Measurements from ENCODE around the gene S100A14.

DNA sequence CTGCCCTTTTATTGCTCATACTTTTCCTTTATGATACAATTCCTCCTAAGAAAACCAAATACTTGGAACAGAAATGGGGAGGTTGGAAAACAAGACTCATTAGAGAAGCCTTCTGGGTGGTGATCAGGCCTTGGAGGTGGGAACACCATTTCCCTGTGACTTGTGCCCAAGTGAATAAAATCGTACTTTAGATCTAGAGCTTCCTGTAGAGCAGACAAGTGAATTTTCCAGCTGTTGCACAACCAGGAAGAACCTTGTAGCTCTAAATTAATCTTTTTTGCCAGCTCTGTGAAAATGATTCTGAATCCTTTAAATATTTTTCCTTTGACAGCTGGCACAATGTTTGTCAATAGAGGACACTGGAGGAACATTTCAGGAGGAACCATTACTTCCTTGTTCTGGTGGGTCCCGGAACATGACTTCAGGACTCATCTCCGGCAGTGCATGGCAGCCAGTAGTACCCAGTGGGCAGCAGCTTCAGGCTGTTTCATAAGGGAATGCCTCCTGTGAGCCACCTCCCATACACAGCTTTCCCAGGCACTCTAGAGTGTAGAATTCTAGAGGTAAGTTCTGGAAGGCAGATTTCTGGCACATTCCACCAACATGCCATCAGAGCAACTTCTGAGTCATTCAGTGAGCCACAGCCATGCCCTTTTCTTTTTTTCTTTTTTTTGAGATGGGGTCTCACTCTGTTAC is 36.8 kb upstream of the S100A14 start:
- no peak for TF ChIP-seq POLR2A (IDR thresholded peaks at IDR 0.05)
- TF ChIP-seq, protein P1, sequence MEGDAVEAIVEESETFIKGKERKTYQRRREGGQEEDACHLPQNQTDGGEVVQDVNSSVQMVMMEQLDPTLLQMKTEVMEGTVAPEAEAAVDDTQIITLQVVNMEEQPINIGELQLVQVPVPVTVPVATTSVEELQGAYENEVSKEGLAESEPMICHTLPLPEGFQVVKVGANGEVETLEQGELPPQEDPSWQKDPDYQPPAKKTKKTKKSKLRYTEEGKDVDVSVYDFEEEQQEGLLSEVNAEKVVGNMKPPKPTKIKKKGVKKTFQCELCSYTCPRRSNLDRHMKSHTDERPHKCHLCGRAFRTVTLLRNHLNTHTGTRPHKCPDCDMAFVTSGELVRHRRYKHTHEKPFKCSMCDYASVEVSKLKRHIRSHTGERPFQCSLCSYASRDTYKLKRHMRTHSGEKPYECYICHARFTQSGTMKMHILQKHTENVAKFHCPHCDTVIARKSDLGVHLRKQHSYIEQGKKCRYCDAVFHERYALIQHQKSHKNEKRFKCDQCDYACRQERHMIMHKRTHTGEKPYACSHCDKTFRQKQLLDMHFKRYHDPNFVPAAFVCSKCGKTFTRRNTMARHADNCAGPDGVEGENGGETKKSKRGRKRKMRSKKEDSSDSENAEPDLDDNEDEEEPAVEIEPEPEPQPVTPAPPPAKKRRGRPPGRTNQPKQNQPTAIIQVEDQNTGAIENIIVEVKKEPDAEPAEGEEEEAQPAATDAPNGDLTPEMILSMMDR (IDR thresholded peaks at IDR 0.05), result no peak
- no peak for TF ChIP-seq EP300 (IDR thresholded peaks at IDR 0.05)

Data from stomach (tissue), 4 donors.